T1000 (cell line): Measurements from ENCODE around the gene ACKR3.

Source experiments
- DNase-seq: peaks from one replicate; lab custom pipeline; 2025; ENCODE audit warnings: mixed read lengths; lab: John Stamatoyannopoulos, UW

The ACKR3 gene

GRCh38 chr2:236570081-236570868 lies 650 bp downstream of the ACKR3 start:
- no peak for DNase-seq

- DNase-seq = no peak
Measured at GRCh38 chr2:236571145-236571544, 1.5 kb downstream of the ACKR3 start.

- DNase-seq = no peak
Measured at GRCh38 chr2:236572482-236572881, 2.9 kb downstream of the ACKR3 start.

GRCh38 chr2:236573066-236573929 lies 3.7 kb downstream of the ACKR3 start:
- DNase-seq = no peak

GRCh38 chr2:236574000-236574399 lies 4.4 kb downstream of the ACKR3 start:
- no peak for DNase-seq

- no peak for DNase-seq
Measured at GRCh38 chr2:236574424-236575145, 5.0 kb downstream of the ACKR3 start.

GRCh38 chr2:236575510-236575909 lies 5.9 kb downstream of the ACKR3 start:
- DNase-seq = no peak

- no peak for DNase-seq
Measured at GRCh38 chr2:236576087-236576486, 6.5 kb downstream of the ACKR3 start.

GRCh38 chr2:236576953-236577352 lies 7.3 kb downstream of the ACKR3 start:
- DNase-seq = no peak

GRCh38 chr2:236577481-236578410 lies 8.1 kb downstream of the ACKR3 start:
- no peak for DNase-seq

GRCh38 chr2:236578411-236578846 lies 8.8 kb downstream of the ACKR3 start:
- DNase-seq = no peak

GRCh38 chr2:236579048-236579745 lies 9.6 kb downstream of the ACKR3 start:
- DNase-seq = no peak

- no peak for DNase-seq
Measured at GRCh38 chr2:236579746-236580315, 10.2 kb downstream of the ACKR3 start.

GRCh38 chr2:236580746-236581355 lies 11.2 kb downstream of the ACKR3 start:
- no peak for DNase-seq

- no peak for DNase-seq
Measured at GRCh38 chr2:236581546-236581945, 11.9 kb downstream of the ACKR3 start.

- no peak for DNase-seq
Measured at GRCh38 chr2:236582968-236583367, 13.3 kb downstream of the ACKR3 start.

GRCh38 chr2:236583621-236584203 lies 14.1 kb downstream of the ACKR3 start:
- no peak for DNase-seq

- no peak for DNase-seq
Measured at GRCh38 chr2:236584521-236585384, 15.1 kb downstream of the ACKR3 start.
